Heart left ventricle (tissue), 16 donors: ENCODE results near the gene CXCR6. TPM values are rescaled to one million over a fixed set of nuclear protein-coding genes. Genes with fewer than 3 reads are reported as not detected.

Source experiments
- ATAC-seq, 4 donors: fragments of 200-7000 bp; cut with Tn5 transposase; one replicate each; pipeline ENCODE4 v1.9.1; 2020 to 2022; ENCODE audit warnings: moderate library complexity in 4 of 4, mild to moderate bottlenecking in 3 of 4, moderate number of reproducible peaks in 1 of 4
- DNase-seq, 5 donors: peaks; one replicate each; pipeline ENCODE4 v3.0.0-alpha.2; 2020
- H3K27ac ChIP-seq, 12 donors: fragments of 200-600 bp; sonication (generic) in 4 of 12; one replicate each; pipeline versions ENCODE4 v1.5.0 to v1.8.0; 2016 to 2022; ENCODE audit warnings: mild to moderate bottlenecking in 2 of 12
- H3K27me3 ChIP-seq, 9 donors: fragments of 200-600 bp; sonication (generic) in 2 of 9; one replicate each; pipeline versions ENCODE4 v1.5.1 to v1.8.0; 2016 to 2022; ENCODE audit warnings: mild to moderate bottlenecking in 3 of 9
- H3K36me3 ChIP-seq, 9 donors: fragments of 200-600 bp; sonication (generic) in 2 of 9; one replicate each; pipeline versions ENCODE4 v1.5.0 to v1.8.0; 2018 to 2022; ENCODE audit warnings: mild to moderate bottlenecking in 2 of 9
- H3K4me1 ChIP-seq, 12 donors: fragments of 200-600 bp; sonication (generic) in 4 of 12; one replicate each; pipeline versions ENCODE4 v1.5.0 to v1.8.0; 2016 to 2022; ENCODE audit warnings: mild to moderate bottlenecking in 3 of 12
- H3K4me3 ChIP-seq, 12 donors: fragments of 200-600 bp; sonication (generic) in 4 of 12; one replicate each; pipeline versions ENCODE4 v1.5.0 to v1.8.0; 2017 to 2022; ENCODE audit warnings: mild to moderate bottlenecking in 9 of 12, moderate library complexity in 4 of 12
- H3K9me3 ChIP-seq, 12 donors: fragments of 200-600 bp; sonication (generic) in 4 of 12; one replicate each; pipeline versions ENCODE4 v1.5.0 to v1.8.0; 2016 to 2022; ENCODE audit warnings: mild to moderate bottlenecking in 1 of 12
- POLR2A ChIP-seq, 2 donors: fragments of 450-650 bp; IDR thresholded peaks; one replicate each; pipeline ENCODE4 v1.6.1; 2017; ENCODE audit warnings: antibody characterized with exemption in 2 of 2, mild to moderate bottlenecking in 2 of 2, moderate library complexity in 2 of 2
- WGBS, 4 donors: extraction: QIAGEN DNeasy Blood & Tissue Kit in 2 of 4; methylation state at CpG; one replicate each; pipeline versions ENCODE4 v1.1.5 to v1.1.7; 2013 to 2018; 5-methylcytosine and 5-hydroxymethylcytosine counted together
- intact Hi-C, 10 donors: fragments of 100-400 bp; cut with DNase I; formaldehyde crosslinking; loops; one replicate each; pipeline versions ENCODE4 v1.11.1 to v1.14.2; 2022
- polyA plus RNA-seq, 2 donors: library from polyadenylated mRNA; stranded (reverse); fragments of 200-250 nt; gene quantifications; one replicate each; pipeline ENCODE4 v1.2.3, GENCODE V29; 2013
- total RNA-seq, 9 donors: library from RNA; depleted of rRNA in 2 of 9; stranded (reverse); fragments of >200 nt in 2 of 9; fragmentation: NEBNext Ultra II Directional in 3 of 9; extraction: Animal tissue kit (Norgen Biotek cat#: 25700) in 3 of 9; gene quantifications; one replicate each; pipeline versions ENCODE4 v1.1.0 to v1.2.4, GENCODE V29; 2016 to 2023
- TF ChIP-seq, protein P1 (sequence below), 12 donors: fragments of 200-600 bp; sonication (generic) in 4 of 12; IDR thresholded peaks; one replicate each; pipeline versions ENCODE4 v1.5.0 to v1.8.0; 2018 to 2022; ENCODE audit warnings: antibody characterized with exemption in 12 of 12, mild to moderate bottlenecking in 5 of 12
- donor health status: ischemic (EF 13 %, LVEDD 7.1; RV severe dilation, severe dysfunction).
- donor health status: healthy with polysubstance abuse.
- donor health status: DM: no; HTN: yes; CAD: no.
- donor health status: DM: no; HTN: no; CAD: no.
- donor health status: ischemic (EF 25% LVEDD 6.9; RV normal size, moderate dysfunction).
- donor health status: ischemic (EF 25% LVEDD 5.7; RV mildly dilated, moderate dysfunction).
- donor health status: healthy.
- donor health status: DM: yes; HTN: yes; CAD: no.
- donor health status: ischemic (EF 35%, LVEDD 5.7; RV mildly dilated, moderate dysfunction).
- donor health status: nonischemic (EF 11% LVEDD 7.7; RV severe dilation, severe dysfunction).
- donor health status: DM: yes; HTN: yes; CAD: no.
- donor health status: PGD.
- donor health status: ischemic (EF 29% LVEDD 5.4; RV normal size, mild dysfunction).
- donor health status: nonischemic (EF 23%, LVEDD 6.1; RV moderate dilation, normal function).

The CXCR6 gene
- total and polyA plus RNA-seq, 11 donors, result 0.19 to 2.1 (median 0.30) TPM; not detected in 3

GRCh38 chr3:45992821-45993221 is 49.6 kb downstream of the CXCR6 start:
- intact Hi-C loops, result loop anchor here in 1 of 10 donors (10.0 kb wide), 1 partner anchor 82 kb away; no protein-coding TSS in a partner anchor
- ATAC-seq, result no peak
- DNase-seq, result no peak
- no peaks in the 10 kb centered on the region for H3K27me3 ChIP-seq
- no peak for TF ChIP-seq POLR2A (IDR thresholded peaks at IDR 0.05)
- TF ChIP-seq, protein P1, sequence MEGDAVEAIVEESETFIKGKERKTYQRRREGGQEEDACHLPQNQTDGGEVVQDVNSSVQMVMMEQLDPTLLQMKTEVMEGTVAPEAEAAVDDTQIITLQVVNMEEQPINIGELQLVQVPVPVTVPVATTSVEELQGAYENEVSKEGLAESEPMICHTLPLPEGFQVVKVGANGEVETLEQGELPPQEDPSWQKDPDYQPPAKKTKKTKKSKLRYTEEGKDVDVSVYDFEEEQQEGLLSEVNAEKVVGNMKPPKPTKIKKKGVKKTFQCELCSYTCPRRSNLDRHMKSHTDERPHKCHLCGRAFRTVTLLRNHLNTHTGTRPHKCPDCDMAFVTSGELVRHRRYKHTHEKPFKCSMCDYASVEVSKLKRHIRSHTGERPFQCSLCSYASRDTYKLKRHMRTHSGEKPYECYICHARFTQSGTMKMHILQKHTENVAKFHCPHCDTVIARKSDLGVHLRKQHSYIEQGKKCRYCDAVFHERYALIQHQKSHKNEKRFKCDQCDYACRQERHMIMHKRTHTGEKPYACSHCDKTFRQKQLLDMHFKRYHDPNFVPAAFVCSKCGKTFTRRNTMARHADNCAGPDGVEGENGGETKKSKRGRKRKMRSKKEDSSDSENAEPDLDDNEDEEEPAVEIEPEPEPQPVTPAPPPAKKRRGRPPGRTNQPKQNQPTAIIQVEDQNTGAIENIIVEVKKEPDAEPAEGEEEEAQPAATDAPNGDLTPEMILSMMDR (IDR thresholded peaks at IDR 0.05), result no peak
- H3K36me3 ChIP-seq, result no peaks in the 10 kb centered on the region
- peak overlapping the region; percentile 47 to 98 (median 96) for H3K27ac ChIP-seq
- 42 to 58% (median 55%) methylated on average over 2 of the region's 2 CpGs for WGBS, 4 donors
- H3K4me1 ChIP-seq, result peaks cover 7 to 79% (median 68%) of the 10 kb centered on the region in 12 donors
- H3K9me3 ChIP-seq, result no peaks in the 10 kb centered on the region
- no peak overlapping the region for H3K4me3 ChIP-seq

DNA sequence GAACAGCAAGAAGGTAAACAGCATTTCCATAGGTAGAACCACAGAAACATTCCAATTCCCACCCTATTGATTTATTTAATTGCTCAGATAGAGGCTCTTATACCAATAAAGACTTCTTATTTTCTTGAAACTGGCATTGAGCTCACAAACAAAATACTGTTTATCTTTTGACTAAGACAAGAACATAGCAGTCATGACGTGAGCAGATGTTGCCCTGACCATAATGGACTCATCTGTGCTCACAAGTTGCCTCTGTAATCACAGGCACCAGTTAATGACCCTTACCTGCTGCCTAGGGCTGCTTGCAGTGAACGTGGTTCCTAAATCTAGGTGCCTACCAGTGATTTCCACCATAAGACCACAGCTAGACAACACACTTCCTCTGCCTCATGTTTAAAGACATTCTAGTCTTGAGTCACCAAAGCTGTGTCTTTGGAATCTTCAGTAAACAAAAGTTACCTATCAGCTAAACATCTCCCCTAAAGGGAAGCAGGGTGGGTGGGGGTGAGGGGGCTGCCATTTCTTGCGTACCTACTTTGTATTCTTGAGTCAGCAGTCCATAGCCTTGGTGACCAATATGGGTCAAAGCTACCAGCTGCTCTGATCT is 50.3 kb downstream of the CXCR6 start:
- ATAC-seq (no peak), DNase-seq (no peak)
- TF ChIP-seq, protein P1 (IDR thresholded peaks at IDR 0.05), result no peak
- no peak for TF ChIP-seq POLR2A (IDR thresholded peaks at IDR 0.05)
- Histone ChIP-seq H3K27ac (peak overlapping the region; percentile 47 to 98 (median 96)), H3K36me3 (no peaks in the 10 kb centered on the region), H3K4me1 (peaks cover under 1 to 72% (median 61%) of the 10 kb centered on the region in 12 donors), H3K4me3 (peak overlapping the region in 2 of 12 donors; percentile 84 to 97), H3K9me3 (no peaks in the 10 kb centered on the region), H3K27me3 (no peaks in the 10 kb centered on the region)
- intact Hi-C loops, result loop anchor here in 1 of 10 donors (10.0 kb wide), 1 partner anchor 81 kb away; no protein-coding TSS in a partner anchor
- 65 to 79% (median 73%) methylated on average over 3 of the region's 3 CpGs for WGBS, 4 donors

GRCh38 chr3:45994419-45995235 is 51.4 kb downstream of the CXCR6 start:
- Histone ChIP-seq H3K27me3 (no peaks in the 10 kb centered on the region), H3K4me3 (peak overlapping the region; percentile 68 to 99 (median 88)), H3K9me3 (no peaks in the 10 kb centered on the region), H3K36me3 (no peaks in the 10 kb centered on the region), H3K4me1 (peaks cover 0 to 61% (median 50%) of the 10 kb centered on the region in 12 donors), H3K27ac (peak overlapping the region; percentile 86 to 98 (median 96))
- peak in 3 of 5 donors; percentile 17 to 30 (median 28) for DNase-seq
- peak; percentile 1 to 15 (median 2) for ATAC-seq
- WGBS, 4 donors, result 4 to 11% (median 8%) methylated on average over 15 to 16 of the region's 16 CpGs
- intact Hi-C loops, result loop anchor here in 1 of 10 donors (10.0 kb wide), 1 partner anchor 80 kb away; no protein-coding TSS in a partner anchor
- TF ChIP-seq, protein P1 (IDR thresholded peaks at IDR 0.05), result no peak
- no peak for TF ChIP-seq POLR2A (IDR thresholded peaks at IDR 0.05)
